ENCODE measurements around the gene TMEM219. TPM values are rescaled to one million over a fixed set of nuclear protein-coding genes. Genes with fewer than 3 reads are reported as not detected.

TMEM219 gene
- total RNA-seq, 1 experiment from 2014 or later = 69.6 TPM

DNA sequence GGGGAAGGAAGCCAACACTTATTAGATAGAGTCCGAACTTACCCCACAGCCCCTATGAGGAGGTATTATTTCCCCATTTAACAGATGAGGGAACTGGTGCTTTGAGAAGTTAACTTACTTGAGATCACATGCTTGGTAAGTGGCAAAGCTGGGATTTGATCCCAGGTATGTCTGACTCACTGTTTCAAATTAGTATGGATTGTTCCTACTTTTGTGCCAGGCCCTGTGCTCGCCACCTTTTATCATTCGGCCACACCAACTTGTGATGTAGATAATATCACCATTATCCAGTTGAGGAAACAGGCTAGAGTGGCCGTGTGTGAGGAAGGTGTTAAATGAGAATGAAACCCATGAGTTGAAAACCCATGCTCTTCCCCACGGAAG lies 22.9 kb downstream of the TMEM219 start:
- DNase-seq (ENCODE audit: low spot score) (no peak), ATAC-seq (no peak)
- TF ChIP-seq, protein P1, sequence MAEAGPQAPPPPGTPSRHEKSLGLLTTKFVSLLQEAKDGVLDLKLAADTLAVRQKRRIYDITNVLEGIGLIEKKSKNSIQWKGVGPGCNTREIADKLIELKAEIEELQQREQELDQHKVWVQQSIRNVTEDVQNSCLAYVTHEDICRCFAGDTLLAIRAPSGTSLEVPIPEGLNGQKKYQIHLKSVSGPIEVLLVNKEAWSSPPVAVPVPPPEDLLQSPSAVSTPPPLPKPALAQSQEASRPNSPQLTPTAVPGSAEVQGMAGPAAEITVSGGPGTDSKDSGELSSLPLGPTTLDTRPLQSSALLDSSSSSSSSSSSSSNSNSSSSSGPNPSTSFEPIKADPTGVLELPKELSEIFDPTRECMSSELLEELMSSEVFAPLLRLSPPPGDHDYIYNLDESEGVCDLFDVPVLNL (CRISPR knock-in tag; IDR thresholded peaks at IDR 0.05; ENCODE audit: borderline replicate concordance, low read depth) = no peak
- TF ChIP-seq ZNF219 (CRISPR knock-in tag; IDR thresholded peaks at IDR 0.05; ENCODE audit: borderline replicate concordance) (no peak), SP1 (CRISPR knock-in tag; conservative IDR thresholded peaks at IDR 0.05) (no peak)
- TF ChIP-seq, protein P2, sequence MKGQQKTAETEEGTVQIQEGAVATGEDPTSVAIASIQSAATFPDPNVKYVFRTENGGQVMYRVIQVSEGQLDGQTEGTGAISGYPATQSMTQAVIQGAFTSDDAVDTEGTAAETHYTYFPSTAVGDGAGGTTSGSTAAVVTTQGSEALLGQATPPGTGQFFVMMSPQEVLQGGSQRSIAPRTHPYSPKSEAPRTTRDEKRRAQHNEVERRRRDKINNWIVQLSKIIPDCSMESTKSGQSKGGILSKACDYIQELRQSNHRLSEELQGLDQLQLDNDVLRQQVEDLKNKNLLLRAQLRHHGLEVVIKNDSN (CRISPR knock-in tag; IDR thresholded peaks at IDR 0.05) = no peak
- TF ChIP-seq, protein P3, sequence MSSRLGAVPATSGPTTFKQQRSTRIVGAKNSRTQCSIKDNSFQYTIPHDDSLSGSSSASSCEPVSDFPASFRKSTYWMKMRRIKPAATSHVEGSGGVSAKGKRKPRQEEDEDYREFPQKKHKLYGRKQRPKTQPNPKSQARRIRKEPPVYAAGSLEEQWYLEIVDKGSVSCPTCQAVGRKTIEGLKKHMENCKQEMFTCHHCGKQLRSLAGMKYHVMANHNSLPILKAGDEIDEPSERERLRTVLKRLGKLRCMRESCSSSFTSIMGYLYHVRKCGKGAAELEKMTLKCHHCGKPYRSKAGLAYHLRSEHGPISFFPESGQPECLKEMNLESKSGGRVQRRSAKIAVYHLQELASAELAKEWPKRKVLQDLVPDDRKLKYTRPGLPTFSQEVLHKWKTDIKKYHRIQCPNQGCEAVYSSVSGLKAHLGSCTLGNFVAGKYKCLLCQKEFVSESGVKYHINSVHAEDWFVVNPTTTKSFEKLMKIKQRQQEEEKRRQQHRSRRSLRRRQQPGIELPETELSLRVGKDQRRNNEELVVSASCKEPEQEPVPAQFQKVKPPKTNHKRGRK (CRISPR knock-in tag; IDR thresholded peaks at IDR 0.05; ENCODE audit: borderline replicate concordance) = no peak
- TF ChIP-seq, protein P4, sequence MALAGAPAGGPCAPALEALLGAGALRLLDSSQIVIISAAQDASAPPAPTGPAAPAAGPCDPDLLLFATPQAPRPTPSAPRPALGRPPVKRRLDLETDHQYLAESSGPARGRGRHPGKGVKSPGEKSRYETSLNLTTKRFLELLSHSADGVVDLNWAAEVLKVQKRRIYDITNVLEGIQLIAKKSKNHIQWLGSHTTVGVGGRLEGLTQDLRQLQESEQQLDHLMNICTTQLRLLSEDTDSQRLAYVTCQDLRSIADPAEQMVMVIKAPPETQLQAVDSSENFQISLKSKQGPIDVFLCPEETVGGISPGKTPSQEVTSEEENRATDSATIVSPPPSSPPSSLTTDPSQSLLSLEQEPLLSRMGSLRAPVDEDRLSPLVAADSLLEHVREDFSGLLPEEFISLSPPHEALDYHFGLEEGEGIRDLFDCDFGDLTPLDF (CRISPR knock-in tag; IDR thresholded peaks at IDR 0.05) = no peak
- Mint-ChIP-seq H3K9me3 (no peaks in the 10 kb centered on the region), H3K4me1 (no peaks in the 10 kb centered on the region), H3K4me3 (no peak overlapping the region), H3K27ac (no peak overlapping the region), H3K27me3 (ENCODE audit: low read depth) (no peaks in the 10 kb centered on the region), H3K36me3 (peaks cover 63% of the 10 kb centered on the region)
- CTCF ChIA-PET = no interaction called here
- POLR2A ChIA-PET = no interaction called here

DNA sequence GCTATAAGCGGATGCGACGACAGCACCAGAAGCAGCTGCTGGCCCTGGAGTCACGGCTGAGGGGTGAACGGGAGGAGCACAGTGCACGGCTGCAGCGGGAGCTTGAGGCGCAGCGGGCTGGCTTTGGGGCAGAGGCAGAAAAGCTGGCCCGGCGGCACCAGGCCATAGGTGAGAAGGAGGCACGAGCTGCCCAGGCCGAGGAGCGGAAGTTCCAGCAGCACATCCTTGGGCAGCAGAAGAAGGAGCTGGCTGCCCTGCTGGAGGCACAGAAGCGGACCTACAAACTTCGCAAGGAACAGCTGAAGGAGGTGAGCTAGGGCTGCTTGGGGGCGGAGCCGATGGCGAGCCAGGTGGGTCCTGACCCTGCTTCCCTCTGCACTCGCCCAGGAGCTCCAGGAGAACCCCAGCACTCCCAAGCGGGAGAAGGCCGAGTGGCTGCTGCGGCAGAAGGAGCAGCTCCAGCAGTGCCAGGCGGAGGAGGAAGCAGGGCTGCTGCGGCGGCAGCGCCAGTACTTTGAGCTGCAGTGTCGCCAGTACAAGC lies 23.5 kb downstream of the TMEM219 start:
- H3K4me1 Mint-ChIP-seq = no peaks in the 10 kb centered on the region
- H3K27ac Mint-ChIP-seq = no peak overlapping the region
- DNase-seq (ENCODE audit: low spot score) (no peak), ATAC-seq (no peak)
- no peaks in the 10 kb centered on the region for H3K9me3 Mint-ChIP-seq
- TF ChIP-seq, protein P5, sequence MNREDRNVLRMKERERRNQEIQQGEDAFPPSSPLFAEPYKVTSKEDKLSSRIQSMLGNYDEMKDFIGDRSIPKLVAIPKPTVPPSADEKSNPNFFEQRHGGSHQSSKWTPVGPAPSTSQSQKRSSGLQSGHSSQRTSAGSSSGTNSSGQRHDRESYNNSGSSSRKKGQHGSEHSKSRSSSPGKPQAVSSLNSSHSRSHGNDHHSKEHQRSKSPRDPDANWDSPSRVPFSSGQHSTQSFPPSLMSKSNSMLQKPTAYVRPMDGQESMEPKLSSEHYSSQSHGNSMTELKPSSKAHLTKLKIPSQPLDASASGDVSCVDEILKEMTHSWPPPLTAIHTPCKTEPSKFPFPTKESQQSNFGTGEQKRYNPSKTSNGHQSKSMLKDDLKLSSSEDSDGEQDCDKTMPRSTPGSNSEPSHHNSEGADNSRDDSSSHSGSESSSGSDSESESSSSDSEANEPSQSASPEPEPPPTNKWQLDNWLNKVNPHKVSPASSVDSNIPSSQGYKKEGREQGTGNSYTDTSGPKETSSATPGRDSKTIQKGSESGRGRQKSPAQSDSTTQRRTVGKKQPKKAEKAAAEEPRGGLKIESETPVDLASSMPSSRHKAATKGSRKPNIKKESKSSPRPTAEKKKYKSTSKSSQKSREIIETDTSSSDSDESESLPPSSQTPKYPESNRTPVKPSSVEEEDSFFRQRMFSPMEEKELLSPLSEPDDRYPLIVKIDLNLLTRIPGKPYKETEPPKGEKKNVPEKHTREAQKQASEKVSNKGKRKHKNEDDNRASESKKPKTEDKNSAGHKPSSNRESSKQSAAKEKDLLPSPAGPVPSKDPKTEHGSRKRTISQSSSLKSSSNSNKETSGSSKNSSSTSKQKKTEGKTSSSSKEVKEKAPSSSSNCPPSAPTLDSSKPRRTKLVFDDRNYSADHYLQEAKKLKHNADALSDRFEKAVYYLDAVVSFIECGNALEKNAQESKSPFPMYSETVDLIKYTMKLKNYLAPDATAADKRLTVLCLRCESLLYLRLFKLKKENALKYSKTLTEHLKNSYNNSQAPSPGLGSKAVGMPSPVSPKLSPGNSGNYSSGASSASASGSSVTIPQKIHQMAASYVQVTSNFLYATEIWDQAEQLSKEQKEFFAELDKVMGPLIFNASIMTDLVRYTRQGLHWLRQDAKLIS (CRISPR knock-in tag; IDR thresholded peaks at IDR 0.05; ENCODE audit: borderline replicate concordance) = no peak
- TF ChIP-seq, protein P6, sequence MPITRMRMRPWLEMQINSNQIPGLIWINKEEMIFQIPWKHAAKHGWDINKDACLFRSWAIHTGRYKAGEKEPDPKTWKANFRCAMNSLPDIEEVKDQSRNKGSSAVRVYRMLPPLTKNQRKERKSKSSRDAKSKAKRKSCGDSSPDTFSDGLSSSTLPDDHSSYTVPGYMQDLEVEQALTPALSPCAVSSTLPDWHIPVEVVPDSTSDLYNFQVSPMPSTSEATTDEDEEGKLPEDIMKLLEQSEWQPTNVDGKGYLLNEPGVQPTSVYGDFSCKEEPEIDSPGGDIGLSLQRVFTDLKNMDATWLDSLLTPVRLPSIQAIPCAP (CRISPR knock-in tag; IDR thresholded peaks at IDR 0.05) = no peak
- ChIA-PET POLR2A (interaction anchor here (0.6 kb wide), 1 partner anchor 13 kb away, joined by 4 read pairs; no protein-coding TSS in a partner anchor), CTCF (interaction anchor here (0.7 to 1.2 kb wide), 2 partner anchors 12 to 24 kb away, joined by 3 to 4 read pairs; partner anchors contain the start of gene TAOK2)
- no peak overlapping the region for H3K4me3 Mint-ChIP-seq
- H3K36me3 Mint-ChIP-seq = peaks cover 62% of the 10 kb centered on the region
- no peaks in the 10 kb centered on the region for H3K27me3 Mint-ChIP-seq (ENCODE audit: low read depth)

DNA sequence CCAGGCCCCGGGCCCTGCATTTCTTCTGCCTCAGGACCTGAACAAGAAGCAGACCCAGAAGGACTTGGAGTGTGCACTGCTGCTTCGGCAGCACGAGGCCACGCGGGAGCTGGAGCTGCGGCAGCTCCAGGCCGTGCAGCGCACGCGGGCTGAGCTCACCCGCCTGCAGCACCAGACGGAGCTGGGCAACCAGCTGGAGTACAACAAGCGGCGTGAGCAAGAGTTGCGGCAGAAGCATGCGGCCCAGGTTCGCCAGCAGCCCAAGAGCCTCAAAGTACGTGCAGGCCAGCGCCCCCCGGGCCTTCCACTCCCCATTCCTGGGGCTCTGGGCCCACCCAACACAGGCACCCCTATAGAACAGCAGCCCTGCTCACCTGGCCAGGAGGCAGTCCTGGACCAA lies 24.4 kb downstream of the TMEM219 start:
- TF ChIP-seq, protein P7, sequence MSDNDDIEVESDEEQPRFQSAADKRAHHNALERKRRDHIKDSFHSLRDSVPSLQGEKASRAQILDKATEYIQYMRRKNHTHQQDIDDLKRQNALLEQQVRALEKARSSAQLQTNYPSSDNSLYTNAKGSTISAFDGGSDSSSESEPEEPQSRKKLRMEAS (CRISPR knock-in tag; IDR thresholded peaks at IDR 0.05) = no peak
- TF ChIP-seq TCF7 (CRISPR knock-in tag; IDR thresholded peaks at IDR 0.05; ENCODE audit: low read depth) (no peak), NFATC4 (CRISPR knock-in tag; IDR thresholded peaks at IDR 0.05) (no peak), TP53 (CRISPR knock-in tag; IDR thresholded peaks at IDR 0.05) (no peak), NR3C1 (CRISPR knock-in tag; conservative IDR thresholded peaks at IDR 0.05; ENCODE audit: low read depth) (no peak), GTF2I (CRISPR knock-in tag; conservative IDR thresholded peaks at IDR 0.05) (no peak), KAT7 (CRISPR knock-in tag; IDR thresholded peaks at IDR 0.05; ENCODE audit: borderline replicate concordance) (no peak), FOXK1 (CRISPR knock-in tag; IDR thresholded peaks at IDR 0.05) (no peak)
- TF ChIP-seq, protein P8, sequence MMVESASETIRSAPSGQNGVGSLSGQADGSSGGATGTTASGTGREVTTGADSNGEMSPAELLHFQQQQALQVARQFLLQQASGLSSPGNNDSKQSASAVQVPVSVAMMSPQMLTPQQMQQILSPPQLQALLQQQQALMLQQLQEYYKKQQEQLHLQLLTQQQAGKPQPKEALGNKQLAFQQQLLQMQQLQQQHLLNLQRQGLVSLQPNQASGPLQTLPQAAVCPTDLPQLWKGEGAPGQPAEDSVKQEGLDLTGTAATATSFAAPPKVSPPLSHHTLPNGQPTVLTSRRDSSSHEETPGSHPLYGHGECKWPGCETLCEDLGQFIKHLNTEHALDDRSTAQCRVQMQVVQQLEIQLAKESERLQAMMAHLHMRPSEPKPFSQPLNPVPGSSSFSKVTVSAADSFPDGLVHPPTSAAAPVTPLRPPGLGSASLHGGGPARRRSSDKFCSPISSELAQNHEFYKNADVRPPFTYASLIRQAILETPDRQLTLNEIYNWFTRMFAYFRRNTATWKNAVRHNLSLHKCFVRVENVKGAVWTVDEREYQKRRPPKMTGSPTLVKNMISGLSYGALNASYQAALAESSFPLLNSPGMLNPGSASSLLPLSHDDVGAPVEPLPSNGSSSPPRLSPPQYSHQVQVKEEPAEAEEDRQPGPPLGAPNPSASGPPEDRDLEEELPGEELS (CRISPR knock-in tag; IDR thresholded peaks at IDR 0.05) = no peak
- TF ChIP-seq, protein P9, sequence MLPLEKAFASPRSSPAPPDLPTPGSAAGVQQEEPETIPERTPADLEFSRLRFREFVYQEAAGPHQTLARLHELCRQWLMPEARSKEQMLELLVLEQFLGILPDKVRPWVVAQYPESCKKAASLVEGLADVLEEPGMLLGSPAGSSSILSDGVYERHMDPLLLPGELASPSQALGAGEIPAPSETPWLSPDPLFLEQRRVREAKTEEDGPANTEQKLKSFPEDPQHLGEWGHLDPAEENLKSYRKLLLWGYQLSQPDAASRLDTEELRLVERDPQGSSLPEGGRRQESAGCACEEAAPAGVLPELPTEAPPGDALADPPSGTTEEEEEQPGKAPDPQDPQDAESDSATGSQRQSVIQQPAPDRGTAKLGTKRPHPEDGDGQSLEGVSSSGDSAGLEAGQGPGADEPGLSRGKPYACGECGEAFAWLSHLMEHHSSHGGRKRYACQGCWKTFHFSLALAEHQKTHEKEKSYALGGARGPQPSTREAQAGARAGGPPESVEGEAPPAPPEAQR (CRISPR knock-in tag; IDR thresholded peaks at IDR 0.05) = no peak
- H3K27ac Mint-ChIP-seq = no peak overlapping the region
- no peak overlapping the region for H3K4me3 Mint-ChIP-seq
- no peaks in the 10 kb centered on the region for H3K4me1 Mint-ChIP-seq
- peaks cover 57% of the 10 kb centered on the region for H3K36me3 Mint-ChIP-seq
- no peak for DNase-seq (ENCODE audit: low spot score)
- POLR2A ChIA-PET = no interaction called here
- no peaks in the 10 kb centered on the region for H3K27me3 Mint-ChIP-seq (ENCODE audit: low read depth)
- H3K9me3 Mint-ChIP-seq = no peaks in the 10 kb centered on the region
- ATAC-seq = no peak
- CTCF ChIA-PET = interaction anchor here (1.2 kb wide), 1 partner anchor 13 kb away, joined by 4 read pairs; the partner anchor contains the start of gene TAOK2
